ENCODE results near the gene CFAP141. TPM values are rescaled to one million over a fixed set of nuclear protein-coding genes. Genes with fewer than 3 reads are reported as not detected.

CFAP141 gene
- total and polyA plus RNA-seq, 2 of the 4 experiments (the other 2 are of a cell fraction), result not detected

DNA sequence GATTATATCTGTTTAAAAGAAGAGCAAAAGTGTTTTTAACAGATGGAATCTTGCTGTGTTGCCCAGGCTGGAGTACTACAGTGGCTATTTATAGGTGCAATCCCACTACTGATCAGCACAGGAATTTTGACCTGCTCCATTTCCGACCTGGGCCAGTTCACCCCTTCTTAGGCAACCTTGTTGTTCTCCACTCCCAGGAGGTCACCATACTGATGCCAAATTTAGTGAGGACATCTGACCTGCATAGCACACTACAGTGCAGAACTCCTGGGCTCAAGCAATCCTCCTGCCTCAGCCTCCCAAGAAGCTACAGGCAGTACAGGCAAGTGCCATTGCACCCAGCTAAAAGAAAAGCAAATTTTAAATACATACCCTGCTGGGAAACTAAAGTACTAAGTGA is 39.9 kb downstream of the CFAP141 start:
- no peak overlapping the region for H2BK120ac ChIP-seq (ENCODE audit: low read depth, low read length)
- WGBS, 2 experiments (ENCODE audit: extremely low coverage in 2 of 2, insufficient read length in 1 of 2), result no CpG with 5 or more reads among the region's 1 CpG

More for the DNA sequence above, 39.9 kb downstream of the CFAP141 start:
- ATAC-seq (ENCODE audit: low read depth) (no peak), DNase-seq (no peak)
- H3K79me1 ChIP-seq (ENCODE audit: low read depth in 1 of 2, low read length in 2 of 2), result peaks cover 36 to 61% of the 10 kb centered on the region in 2 experiments
- no peak overlapping the region for H3K4me3 ChIP-seq (ENCODE audit: insufficient read depth, low read depth, low read length)
- H2BK20ac ChIP-seq (ENCODE audit: low read depth, low read length), result no peak overlapping the region
- no peaks in the 10 kb centered on the region for H3K27me3 ChIP-seq (ENCODE audit: control insufficient read depth, insufficient read depth, low read length)
- H3K9ac ChIP-seq (ENCODE audit: low read depth, low read length), result no peak overlapping the region
- no peak overlapping the region for H4K91ac ChIP-seq (ENCODE audit: insufficient read depth, low read depth, low read length)
- in situ Hi-C loops (cut with MboI; ENCODE audit: low sequenced_read_pairs) (no loop called here), intact Hi-C loops (cut with micrococcal nuclease) (no loop called here), dilution Hi-C loops (cut with HindIII; ENCODE audit: low sequenced_read_pairs, unreplicated experiment) (no loop called here)
- H3K27ac ChIP-seq (ENCODE audit: insufficient read depth, low read length), result no peak overlapping the region
- H3K56ac ChIP-seq (ENCODE audit: extremely low read depth, insufficient read depth, low read length), result no peak overlapping the region
- H3K9me1 ChIP-seq (ENCODE audit: insufficient read depth, low read length), result peaks cover 2% of the 10 kb centered on the region; the same call in 1 of the 2 replicates
- peaks cover 79% of the 10 kb centered on the region for H3K36me3 ChIP-seq (ENCODE audit: control insufficient read depth, insufficient read depth, low read length)
- no peak overlapping the region for H2AK9ac ChIP-seq (replicated peaks; ENCODE audit: low read depth, low read length, poor library complexity)
- H3K9me3 ChIP-seq (ENCODE audit: control insufficient read depth, insufficient read depth, low read length), result no peaks in the 10 kb centered on the region
- H2AFZ ChIP-seq (replicated peaks; ENCODE audit: low read length, poor library complexity), result no peak overlapping the region
- H2BK5ac ChIP-seq (ENCODE audit: low read depth, low read length, poor library complexity, severe bottlenecking), result no peak overlapping the region
- peaks cover 1% of the 10 kb centered on the region; the same call in 1 of the 2 replicates for H3K4me1 ChIP-seq (ENCODE audit: control insufficient read depth, insufficient read depth, low read length)
- H3K23ac ChIP-seq (ENCODE audit: low read depth, low read length), result no peak overlapping the region
- no peak overlapping the region for H4K8ac ChIP-seq (ENCODE audit: low read depth in 2 of 2, low read length in 2 of 2)
- H4K5ac ChIP-seq (ENCODE audit: low read depth, low read length), result no peak overlapping the region
- H3K4me2 ChIP-seq (ENCODE audit: low read depth, low read length), result no peak overlapping the region
- POLR2A ChIA-PET (ENCODE audit: unreplicated experiment), result no interaction called here
- H4K20me1 ChIP-seq (ENCODE audit: insufficient read depth, low read length), result peaks cover 18% of the 10 kb centered on the region
- no TSS peak for BruUV-seq (replicated peaks)
- H2AK5ac ChIP-seq (ENCODE audit: low read depth, low read length), result no peak overlapping the region
- no peak overlapping the region for H3K18ac ChIP-seq (ENCODE audit: low read depth, low read length)
- CTCF ChIA-PET, result no interaction called here
- no peak overlapping the region for H3K14ac ChIP-seq (replicated peaks; ENCODE audit: low read depth, low read length)
- H2BK15ac ChIP-seq (ENCODE audit: low read depth, low read length), result no peak overlapping the region
- H3K4ac ChIP-seq (ENCODE audit: low read depth, low read length), result no peak overlapping the region
- TF ChIP-seq SMC3 (IDR thresholded peaks at IDR 0.05; ENCODE audit: low read depth, low read length) (no peak), CTCF (conservative IDR thresholded peaks at IDR 0.05; ENCODE audit: low read depth, low read length) (no peak), NFE2L2 (IDR thresholded peaks at IDR 0.05; ENCODE audit: low read depth, low read length) (no peak), USF2 (IDR thresholded peaks at IDR 0.05; ENCODE audit: low read depth, low read length) (no peak), MAFK (IDR thresholded peaks at IDR 0.05; ENCODE audit: low read depth, low read length) (no peak)
